Thoracic aorta (tissue), 2 donors: ENCODE measurements around the gene FOXC1. TPM values are rescaled to one million over a fixed set of nuclear protein-coding genes. Genes with fewer than 3 reads are reported as not detected.

Source experiments
- ATAC-seq: fragments of 150-250 bp; one replicate; pipeline ENCODE4 v1.8.0; 2017; ENCODE audit warnings: low read depth; ENCODE audit not compliant: insufficient number of reproducible peaks, low FRiP score
- DNase-seq: peaks from one replicate; pipeline ENCODE4 v3.0.0-alpha.2; 2020; ENCODE audit warnings: low spot score
- H3K27ac ChIP-seq, 2 donors: fragments of 200-600 bp; sonication (generic); 1 replicate in 1 of 2; 2 replicates in 1 of 2; pipeline ENCODE4 v1.5.1; 2016; ENCODE audit warnings: mild to moderate bottlenecking in 2 of 2, moderate library complexity in 2 of 2
- H3K27me3 ChIP-seq: fragments of 200-600 bp; sonication (generic); replicated peaks from 2 replicates; pipeline ENCODE4 v1.6.0; 2016; ENCODE audit warnings: mild to moderate bottlenecking; ENCODE audit not compliant: insufficient read depth
- H3K36me3 ChIP-seq: fragments of 200-600 bp; sonication (generic); one replicate; pipeline ENCODE4 v1.5.1; 2016
- H3K4me1 ChIP-seq, 2 donors: fragments of 200-600 bp; sonication (generic); 1 replicate in 1 of 2; 2 replicates in 1 of 2; pipeline versions ENCODE4 v1.5.1 to v1.6.0; 2016; ENCODE audit warnings: low read depth in 2 of 2, mild to moderate bottlenecking in 1 of 2; ENCODE audit not compliant: control insufficient read depth in 1 of 2
- H3K4me3 ChIP-seq: fragments of 200-600 bp; sonication (generic); 2 replicates; pipeline ENCODE4 v1.5.1; 2016; ENCODE audit warnings: mild to moderate bottlenecking
- H3K9me3 ChIP-seq: fragments of 200-600 bp; sonication (generic); 2 replicates; pipeline ENCODE4 v1.5.1; 2016
- total RNA-seq, 2 donors: library from RNA; depleted of rRNA; stranded (reverse); fragments of >200 nt; gene quantifications; one replicate each; pipeline versions ENCODE4 v1.1.0 to v1.2.3, GENCODE V29; 2016
- TF ChIP-seq, protein P1 (sequence below): fragments of 200-600 bp; sonication (generic); IDR thresholded peaks from one replicate; pipeline ENCODE4 v1.5.1; 2019; ENCODE audit warnings: antibody characterized with exemption

The FOXC1 gene
- total RNA-seq, 2 donors from 2014 or later, result 103 to 109 TPM

DNA sequence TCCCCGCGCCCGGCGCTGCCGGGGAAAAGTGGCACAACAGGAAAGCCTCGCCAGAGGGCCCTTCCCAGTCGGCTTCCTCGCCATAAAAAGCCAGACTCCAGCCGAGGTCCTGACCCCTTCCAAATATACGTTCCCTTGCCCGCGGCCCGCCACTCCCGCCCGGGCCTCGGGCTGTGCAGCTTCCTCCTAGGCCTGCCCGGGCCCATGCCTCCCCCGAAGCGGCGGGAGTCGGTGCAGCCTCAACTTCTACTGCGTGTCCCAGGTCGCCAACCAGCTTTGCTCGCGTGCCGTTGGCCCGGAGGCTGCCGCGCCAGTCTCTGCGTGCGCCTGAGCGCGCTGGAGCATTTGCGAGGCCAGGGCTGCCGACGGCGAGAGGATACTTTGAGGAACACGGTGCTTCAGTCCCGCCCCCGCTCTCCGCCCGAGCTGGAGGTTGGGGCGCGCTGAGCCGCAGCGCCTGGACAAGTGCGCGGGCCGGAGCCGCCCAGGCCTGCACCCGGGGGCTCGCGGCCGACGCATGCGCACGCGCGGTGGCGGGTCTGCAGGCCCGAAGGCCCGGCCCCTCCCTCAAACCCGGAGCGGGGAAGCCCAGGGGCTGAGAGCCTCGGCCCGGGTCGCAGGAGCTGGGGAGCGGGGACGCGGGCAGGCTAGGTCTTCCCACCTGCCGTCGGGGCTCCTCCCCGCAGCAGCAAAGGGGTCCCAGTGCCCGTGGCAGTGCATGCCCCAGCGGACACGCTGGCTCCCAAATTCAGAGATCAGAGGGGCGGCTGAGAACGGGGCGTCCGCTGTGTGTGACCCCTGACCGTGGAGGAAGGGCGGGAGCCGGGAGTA lies 10.2 kb downstream of the FOXC1 start:
- DNase-seq, result no peak
- ATAC-seq, result no peak
- H3K4me1 ChIP-seq, result peaks cover 0 to 69% of the 10 kb centered on the region in 2 donors
- H3K27me3 ChIP-seq, result no peaks in the 10 kb centered on the region
- TF ChIP-seq, protein P1, sequence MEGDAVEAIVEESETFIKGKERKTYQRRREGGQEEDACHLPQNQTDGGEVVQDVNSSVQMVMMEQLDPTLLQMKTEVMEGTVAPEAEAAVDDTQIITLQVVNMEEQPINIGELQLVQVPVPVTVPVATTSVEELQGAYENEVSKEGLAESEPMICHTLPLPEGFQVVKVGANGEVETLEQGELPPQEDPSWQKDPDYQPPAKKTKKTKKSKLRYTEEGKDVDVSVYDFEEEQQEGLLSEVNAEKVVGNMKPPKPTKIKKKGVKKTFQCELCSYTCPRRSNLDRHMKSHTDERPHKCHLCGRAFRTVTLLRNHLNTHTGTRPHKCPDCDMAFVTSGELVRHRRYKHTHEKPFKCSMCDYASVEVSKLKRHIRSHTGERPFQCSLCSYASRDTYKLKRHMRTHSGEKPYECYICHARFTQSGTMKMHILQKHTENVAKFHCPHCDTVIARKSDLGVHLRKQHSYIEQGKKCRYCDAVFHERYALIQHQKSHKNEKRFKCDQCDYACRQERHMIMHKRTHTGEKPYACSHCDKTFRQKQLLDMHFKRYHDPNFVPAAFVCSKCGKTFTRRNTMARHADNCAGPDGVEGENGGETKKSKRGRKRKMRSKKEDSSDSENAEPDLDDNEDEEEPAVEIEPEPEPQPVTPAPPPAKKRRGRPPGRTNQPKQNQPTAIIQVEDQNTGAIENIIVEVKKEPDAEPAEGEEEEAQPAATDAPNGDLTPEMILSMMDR, result no peak
- peaks cover 3% of the 10 kb centered on the region for H3K36me3 ChIP-seq
- H3K9me3 ChIP-seq, result no peaks in the 10 kb centered on the region
- peak overlapping the region; percentile 97 to 98 for H3K27ac ChIP-seq
- peak overlapping the region; percentile 81 for H3K4me3 ChIP-seq

DNA sequence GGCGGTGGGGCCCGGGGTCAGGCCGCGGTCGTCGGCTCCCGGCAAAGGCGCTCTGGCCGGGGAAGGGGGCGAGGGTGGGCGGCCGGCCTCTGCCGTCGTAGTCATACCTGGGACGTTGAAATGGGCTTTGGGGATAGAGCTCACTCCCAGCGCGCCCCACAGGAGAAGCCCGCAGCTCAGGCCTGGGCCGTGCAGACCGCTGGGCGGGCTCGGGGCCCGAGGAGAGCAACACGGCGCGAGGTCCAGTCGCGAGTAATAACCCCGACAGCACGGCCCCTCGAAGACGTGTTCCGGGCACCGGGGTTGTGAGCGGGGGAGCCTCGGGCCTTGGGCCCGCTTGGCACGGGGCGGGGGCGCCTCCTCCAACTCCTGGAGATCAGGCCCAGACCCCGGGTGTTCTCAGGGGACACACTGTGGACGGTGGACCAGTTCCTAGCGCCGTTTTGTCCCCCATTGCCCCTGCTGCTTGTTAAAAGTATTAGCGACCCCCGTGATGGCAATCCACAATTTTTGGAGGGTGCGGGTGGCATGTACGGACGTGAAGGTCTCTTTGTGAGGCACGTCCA lies 10.9 kb downstream of the FOXC1 start:
- peaks cover 0 to 69% of the 10 kb centered on the region in 2 donors for H3K4me1 ChIP-seq

DNA sequence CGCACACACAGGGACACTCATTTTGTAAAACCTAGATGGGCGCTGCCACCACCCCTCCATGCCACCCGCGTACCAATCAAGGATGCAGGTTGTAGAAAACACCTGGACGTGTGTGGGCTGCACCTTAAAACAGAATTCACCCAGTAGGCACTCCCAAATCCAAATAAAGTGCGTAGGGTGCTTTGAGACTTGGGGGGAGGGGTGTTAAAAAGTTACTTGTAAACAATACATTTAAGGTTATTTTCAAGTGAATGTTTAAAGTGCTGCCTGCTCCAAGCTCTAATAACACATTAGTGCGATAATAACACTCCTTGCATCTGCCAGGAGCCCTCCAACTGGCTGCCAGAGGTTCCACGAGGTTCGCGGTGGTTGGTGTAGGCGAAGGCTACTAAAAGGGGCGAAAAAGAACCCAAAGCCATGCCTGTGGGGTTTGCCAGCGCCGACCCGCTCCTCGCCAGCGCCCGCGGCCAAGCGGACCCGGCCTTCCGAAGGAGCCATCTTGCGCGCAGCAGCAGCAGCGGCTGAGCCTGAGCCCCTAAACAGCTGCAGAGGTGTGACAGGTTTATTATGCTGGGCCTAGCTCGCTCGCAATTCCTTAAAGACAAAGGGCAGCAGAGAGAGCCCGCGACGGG lies 11.5 kb downstream of the FOXC1 start:
- H3K4me3 ChIP-seq, result peak overlapping the region; percentile 81
- peak overlapping the region; percentile 97 to 98 for H3K27ac ChIP-seq
- no peak for DNase-seq
- no peaks in the 10 kb centered on the region for H3K9me3 ChIP-seq
- TF ChIP-seq, protein P1, result no peak
- no peaks in the 10 kb centered on the region for H3K27me3 ChIP-seq
- peaks cover 0 to 66% of the 10 kb centered on the region in 2 donors for H3K4me1 ChIP-seq
- no peaks in the 10 kb centered on the region for H3K36me3 ChIP-seq
- no peak for ATAC-seq

More for the DNA sequence above, 10.9 kb downstream of the FOXC1 start:
- H3K9me3 ChIP-seq, result no peaks in the 10 kb centered on the region
- H3K36me3 ChIP-seq, result no peaks in the 10 kb centered on the region
- no peak for DNase-seq
- ATAC-seq, result no peak
- TF ChIP-seq, protein P1, result no peak
- H3K4me3 ChIP-seq, result peak overlapping the region; percentile 81
- no peaks in the 10 kb centered on the region for H3K27me3 ChIP-seq
- H3K27ac ChIP-seq, result peak overlapping the region; percentile 97 to 98

DNA sequence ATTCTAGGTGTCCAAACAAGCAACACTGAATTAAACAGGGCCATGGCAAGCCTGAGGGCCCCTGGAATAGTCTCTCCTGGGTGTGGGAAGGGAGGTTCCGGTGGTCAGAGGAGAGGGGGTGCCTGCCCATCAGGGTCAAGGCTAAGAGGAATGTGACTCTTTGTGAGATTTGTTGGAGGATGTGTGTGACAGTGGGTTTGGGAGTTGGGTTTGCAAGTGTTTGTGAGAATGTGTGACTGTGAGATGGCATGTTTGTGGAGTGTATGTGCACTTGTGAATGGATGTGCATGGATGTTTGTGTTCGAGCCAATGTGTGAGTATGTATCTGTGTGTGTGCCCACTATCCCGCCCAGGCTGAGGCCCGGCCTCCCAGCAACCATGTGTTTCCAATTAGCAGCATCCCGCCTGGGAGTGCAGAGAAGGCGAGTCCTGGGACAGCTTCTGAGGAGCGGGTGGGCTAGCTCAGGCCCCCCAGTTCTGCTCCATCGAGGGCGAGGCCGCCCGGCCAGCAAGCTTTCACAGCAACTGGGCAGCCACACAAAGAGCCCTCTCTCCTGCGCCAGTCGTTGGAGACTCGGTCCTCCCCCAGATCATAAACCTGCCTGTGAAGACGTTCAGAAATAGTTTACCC lies 12.6 kb downstream of the FOXC1 start:
- peaks cover 3 to 67% of the 10 kb centered on the region in 2 donors for H3K4me1 ChIP-seq
- H3K4me3 ChIP-seq, result peak overlapping the region; percentile 81
- no peaks in the 10 kb centered on the region for H3K27me3 ChIP-seq
- DNase-seq (no peak), ATAC-seq (no peak)
- TF ChIP-seq, protein P1, result no peak
- H3K27ac ChIP-seq, result peak overlapping the region; percentile 97 to 98
- H3K9me3 ChIP-seq, result no peaks in the 10 kb centered on the region
- H3K36me3 ChIP-seq, result no peaks in the 10 kb centered on the region
